Activated CD8-positive, alpha-beta T cell treated with anti-CD3 and anti-CD28 coated beads, Interleukin-2, amount 10 ng/mL, durations not matched to agents 7 days and 5 days (primary cell): ENCODE data around the gene COL6A2. TPM values are rescaled to one million over a fixed set of nuclear protein-coding genes. Genes with fewer than 3 reads are reported as not detected.

Source experiments
- ATAC-seq: fragments of 150-1000 bp; cut with Tn5 transposase; one replicate; pipeline ENCODE4 v1.10.0; 2021; ENCODE audit warnings: moderate library complexity
- CTCF ChIA-PET: fragments of 350-600 bp; sonication (Branson Sonifier 250); formaldehyde crosslinking; loops from one replicate; lab custom pipeline; 2021; ENCODE audit warnings: antibody characterized with exemption; lab: Charles Lee
- POLR2A ChIA-PET: fragments of 350-600 bp; sonication (Branson Sonifier 250); formaldehyde crosslinking; loops from one replicate; lab custom pipeline; 2021; ENCODE audit warnings: antibody characterized with exemption; lab: Charles Lee
- DNase-seq: peaks from one replicate; pipeline ENCODE4 v3.0.0-alpha.2; 2020
- H3K27ac Mint-ChIP-seq: one replicate; pipeline ENCODE4 v1.8.0; 2021; ENCODE audit warnings: mild to moderate bottlenecking, mixed read lengths
- H3K27me3 Mint-ChIP-seq: one replicate; pipeline ENCODE4 v1.8.0; 2021; ENCODE audit warnings: low read depth, mixed read lengths
- H3K36me3 Mint-ChIP-seq: one replicate; pipeline ENCODE4 v1.8.0; 2021; ENCODE audit warnings: low read depth, mixed read lengths
- H3K4me1 Mint-ChIP-seq: one replicate; pipeline ENCODE4 v1.8.0; 2021; ENCODE audit warnings: low read depth, mixed read lengths
- H3K4me3 Mint-ChIP-seq: one replicate; pipeline ENCODE4 v1.8.0; 2021; ENCODE audit warnings: mild to moderate bottlenecking, mixed read lengths
- H3K9me3 Mint-ChIP-seq: one replicate; pipeline ENCODE4 v1.8.0; 2022; ENCODE audit warnings: mixed read lengths; ENCODE audit not compliant: insufficient read depth
- total RNA-seq, 2 experiments: library from RNA; stranded (reverse); gene quantifications; one replicate each; pipeline ENCODE4 v1.2.3, GENCODE V29; 2021

COL6A2 gene
- total RNA-seq, 2 experiments from 2014 or later = 6.0 to 7.2 TPM

DNA sequence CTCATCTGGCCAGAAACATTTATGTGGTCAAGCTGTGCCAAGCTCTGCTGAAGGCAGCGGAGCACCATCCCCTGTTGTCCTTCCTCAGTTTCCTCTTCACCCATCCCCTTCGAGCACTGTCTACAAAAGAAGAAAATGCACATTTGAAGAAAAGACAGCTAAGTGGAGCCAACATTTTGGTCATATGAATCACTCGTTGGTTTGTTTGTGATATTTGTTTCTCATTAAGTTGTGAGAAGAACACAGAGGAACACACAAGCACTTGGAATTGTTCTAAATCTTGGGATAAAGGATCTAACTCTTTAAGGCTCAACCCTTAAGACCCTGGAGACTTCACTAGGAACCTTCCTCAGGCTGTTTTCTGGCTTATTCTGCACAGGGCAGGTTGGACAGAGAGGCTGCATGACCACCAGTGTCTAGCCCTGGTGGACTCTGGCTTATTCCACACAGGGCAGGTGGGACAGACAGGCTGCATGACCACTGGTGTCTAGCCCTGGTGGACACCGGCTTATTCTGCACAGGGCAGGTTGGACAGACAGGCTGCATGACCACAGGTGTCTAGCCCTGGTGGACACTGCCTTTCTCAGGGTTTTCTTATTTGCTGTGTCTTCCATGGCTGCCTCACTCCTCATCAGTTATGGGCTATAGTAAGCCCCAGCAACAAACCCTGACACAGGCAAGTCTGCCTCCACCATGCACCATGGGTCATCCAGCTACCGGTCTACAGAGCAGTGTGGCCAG lies 35.3 kb upstream of the COL6A2 start:
- no peaks in the 10 kb centered on the region for H3K9me3 Mint-ChIP-seq
- H3K4me3 Mint-ChIP-seq = no peak overlapping the region
- H3K27ac Mint-ChIP-seq = no peak overlapping the region
- ChIA-PET POLR2A (no interaction called here), CTCF (interaction anchor here (1.1 kb wide), 1 partner anchor 93 kb away, joined by 3 read pairs; no protein-coding TSS in a partner anchor)
- DNase-seq (no peak), ATAC-seq (no peak)
- H3K27me3 Mint-ChIP-seq = peaks cover 12% of the 10 kb centered on the region
- peaks cover 53% of the 10 kb centered on the region for H3K4me1 Mint-ChIP-seq
- H3K36me3 Mint-ChIP-seq = peaks cover 1% of the 10 kb centered on the region

DNA sequence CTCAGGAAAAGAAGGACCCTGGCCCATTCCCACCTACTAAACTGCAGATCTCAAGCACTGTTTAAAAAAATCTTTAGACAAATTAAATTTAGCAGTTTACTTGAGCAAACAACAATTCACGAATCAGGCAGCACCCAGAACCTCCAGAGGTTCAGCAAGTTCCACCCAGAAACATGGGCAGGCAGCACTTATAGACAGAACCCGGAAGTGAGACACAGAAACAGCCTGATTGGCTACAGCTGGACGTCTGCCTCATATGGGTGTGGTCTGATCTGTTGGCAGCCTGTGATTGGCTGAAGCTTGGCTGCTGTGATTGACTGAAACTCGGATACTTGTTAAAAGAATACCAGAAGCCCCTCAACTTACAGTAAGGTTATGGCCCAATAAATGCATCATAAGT lies 34.7 kb upstream of the COL6A2 start:
- ChIA-PET POLR2A (no interaction called here), CTCF (no interaction called here)
- H3K27me3 Mint-ChIP-seq = peaks cover 12% of the 10 kb centered on the region
- no peak overlapping the region for H3K27ac Mint-ChIP-seq
- no peak for ATAC-seq
- no peaks in the 10 kb centered on the region for H3K9me3 Mint-ChIP-seq
- no peak overlapping the region for H3K4me3 Mint-ChIP-seq
- H3K36me3 Mint-ChIP-seq = peaks cover 1% of the 10 kb centered on the region
- DNase-seq = no peak
- H3K4me1 Mint-ChIP-seq = peaks cover 47% of the 10 kb centered on the region

GRCh38 chr21:46063734-46064680 lies 33.9 kb upstream of the COL6A2 start:
- Mint-ChIP-seq H3K4me1 (peaks cover 41% of the 10 kb centered on the region), H3K27ac (no peak overlapping the region), H3K27me3 (peaks cover 7% of the 10 kb centered on the region), H3K36me3 (peaks cover 1% of the 10 kb centered on the region), H3K9me3 (no peaks in the 10 kb centered on the region), H3K4me3 (no peak overlapping the region)
- ChIA-PET POLR2A (no interaction called here), CTCF (no interaction called here)
- ATAC-seq = no peak
- no peak for DNase-seq

DNA sequence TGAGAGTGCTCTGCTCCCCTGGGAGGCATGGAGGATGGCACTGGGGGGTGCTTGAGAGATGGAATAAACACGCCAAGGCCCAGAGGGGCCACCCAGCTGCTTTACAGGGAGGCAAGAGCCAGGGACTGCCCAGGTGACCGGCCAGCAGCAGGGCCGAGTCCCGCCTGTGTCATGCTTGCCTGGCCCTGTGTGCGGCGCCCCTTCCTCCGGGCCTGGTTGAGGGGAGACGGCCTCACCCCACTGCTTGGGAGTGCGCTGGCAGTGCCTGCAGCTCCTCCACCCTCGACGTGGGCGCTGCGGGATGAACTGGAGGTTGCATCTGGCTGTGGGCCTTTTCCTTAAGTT lies 33.1 kb upstream of the COL6A2 start:
- Mint-ChIP-seq H3K27me3 (peaks cover 7% of the 10 kb centered on the region), H3K36me3 (no peaks in the 10 kb centered on the region), H3K4me1 (peaks cover 41% of the 10 kb centered on the region), H3K27ac (no peak overlapping the region), H3K4me3 (no peak overlapping the region), H3K9me3 (no peaks in the 10 kb centered on the region)
- CTCF ChIA-PET = interaction anchor here (1.0 kb wide), 1 partner anchor 91 kb away, joined by 6 read pairs; no protein-coding TSS in a partner anchor
- POLR2A ChIA-PET = no interaction called here
- ATAC-seq (no peak), DNase-seq (no peak)

GRCh38 chr21:46065215-46065913 lies 32.5 kb upstream of the COL6A2 start:
- Mint-ChIP-seq H3K4me1 (peaks cover 37% of the 10 kb centered on the region), H3K27ac (peak overlapping the region; percentile 84)

GRCh38 chr21:46065914-46066551 lies 31.9 kb upstream of the COL6A2 start:
- ATAC-seq (no peak), DNase-seq (no peak)
- peak overlapping the region; percentile 22 for H3K4me3 Mint-ChIP-seq
- ChIA-PET POLR2A (no interaction called here), CTCF (interaction anchor here (1.0 kb wide), 1 partner anchor 92 kb away, joined by 6 read pairs; no protein-coding TSS in a partner anchor)
- no peaks in the 10 kb centered on the region for H3K36me3 Mint-ChIP-seq
- no peaks in the 10 kb centered on the region for H3K9me3 Mint-ChIP-seq
- peaks cover 30% of the 10 kb centered on the region for H3K4me1 Mint-ChIP-seq
- peak overlapping the region; percentile 84 for H3K27ac Mint-ChIP-seq
- peaks cover 7% of the 10 kb centered on the region for H3K27me3 Mint-ChIP-seq

More at GRCh38 chr21:46065215-46065913, 32.5 kb upstream of the COL6A2 start:
- CTCF ChIA-PET = interaction anchor here (1.0 kb wide), 1 partner anchor 92 kb away, joined by 6 read pairs; no protein-coding TSS in a partner anchor
- no peaks in the 10 kb centered on the region for H3K36me3 Mint-ChIP-seq
- no peaks in the 10 kb centered on the region for H3K9me3 Mint-ChIP-seq
- POLR2A ChIA-PET = no interaction called here
- peak overlapping the region; percentile 22 for H3K4me3 Mint-ChIP-seq
- no peak for DNase-seq
- H3K27me3 Mint-ChIP-seq = peaks cover 7% of the 10 kb centered on the region
- ATAC-seq = peak; percentile 62

DNA sequence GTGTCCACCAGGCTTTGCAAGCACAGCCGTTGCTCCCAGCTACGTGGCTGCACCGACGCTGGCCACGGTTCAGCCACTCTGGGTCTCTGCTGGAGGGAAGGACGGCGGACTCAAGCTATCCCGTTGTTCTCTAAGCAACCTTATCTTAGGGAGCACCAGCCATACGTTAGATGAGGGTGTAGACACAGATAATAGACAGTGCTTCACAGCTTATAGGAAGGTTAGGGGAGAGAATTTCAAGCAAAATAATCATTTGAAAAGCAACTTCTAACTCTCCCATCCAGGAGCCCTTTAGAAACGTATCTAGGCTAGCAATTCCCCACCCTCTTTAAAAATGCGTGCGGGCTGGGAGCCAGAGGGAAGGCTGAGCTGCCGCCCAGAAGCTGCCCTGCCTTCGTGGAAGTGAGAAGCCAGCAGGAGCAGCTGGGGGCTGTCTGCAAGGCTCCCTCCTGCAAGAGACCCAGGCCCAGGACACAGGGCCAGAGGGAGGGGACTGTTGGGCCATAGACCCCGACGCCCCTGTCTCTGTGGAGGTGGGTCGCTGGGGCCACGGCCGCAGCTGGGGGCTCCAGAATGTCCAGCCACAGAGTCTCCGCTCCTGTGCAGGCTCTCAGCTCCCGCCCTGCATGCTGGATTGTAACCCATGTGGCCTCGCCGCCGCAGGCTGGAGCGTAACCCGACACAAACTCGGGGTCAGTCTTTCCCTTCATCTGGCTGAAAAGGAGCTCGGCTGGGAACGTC lies 31.2 kb upstream of the COL6A2 start:
- CTCF ChIA-PET = no interaction called here
- H3K27ac Mint-ChIP-seq = no peak overlapping the region
- H3K36me3 Mint-ChIP-seq = no peaks in the 10 kb centered on the region
- H3K4me3 Mint-ChIP-seq = no peak overlapping the region
- POLR2A ChIA-PET = interaction anchor here (0.7 kb wide), 1 partner anchor 128 kb away, joined by 3 read pairs; no protein-coding TSS in a partner anchor
- peaks cover 7% of the 10 kb centered on the region for H3K27me3 Mint-ChIP-seq
- H3K4me1 Mint-ChIP-seq = peaks cover 24% of the 10 kb centered on the region
- no peak for DNase-seq
- no peak for ATAC-seq
- H3K9me3 Mint-ChIP-seq = no peaks in the 10 kb centered on the region

- Mint-ChIP-seq H3K27me3 (no peaks in the 10 kb centered on the region), H3K36me3 (no peaks in the 10 kb centered on the region), H3K9me3 (no peaks in the 10 kb centered on the region), H3K27ac (no peak overlapping the region), H3K4me3 (no peak overlapping the region), H3K4me1 (peaks cover 23% of the 10 kb centered on the region)
- DNase-seq (peak; percentile 16), ATAC-seq (no peak)
- CTCF ChIA-PET = no interaction called here
- POLR2A ChIA-PET = interaction anchor here (0.7 kb wide), 1 partner anchor 129 kb away, joined by 3 read pairs; no protein-coding TSS in a partner anchor
Observed at GRCh38 chr21:46067505-46068201, 30.3 kb upstream of the COL6A2 start.

DNA sequence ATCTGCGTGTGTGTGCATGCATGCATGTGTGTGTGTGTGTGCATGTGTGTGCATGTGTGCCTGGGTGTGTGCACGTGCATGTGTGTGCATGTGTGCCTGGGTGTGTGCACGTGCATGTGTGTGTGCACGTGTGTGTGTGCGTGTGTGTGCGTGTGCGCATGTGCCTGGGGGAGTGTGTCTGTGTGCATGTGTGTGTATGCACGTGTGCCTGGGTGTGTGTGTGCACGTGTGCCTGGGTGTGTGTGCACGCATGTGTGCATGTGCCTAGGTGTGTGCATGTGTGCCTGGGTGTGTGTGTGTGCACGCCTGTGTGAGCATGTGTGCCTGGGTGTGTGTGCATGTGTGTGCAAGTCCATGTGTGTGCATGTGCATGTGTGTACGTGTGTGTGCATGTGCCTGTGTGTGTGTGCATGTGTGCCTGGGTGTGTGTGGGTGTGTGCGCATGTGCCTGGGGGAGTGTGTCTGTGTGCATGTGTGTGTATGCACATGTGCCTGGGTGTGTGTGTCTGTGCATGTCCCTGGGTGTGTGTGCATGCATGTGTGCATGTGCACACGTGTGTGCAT lies 29.3 kb upstream of the COL6A2 start:
- H3K27ac Mint-ChIP-seq = no peak overlapping the region
- ChIA-PET CTCF (no interaction called here), POLR2A (no interaction called here)
- DNase-seq = no peak
- H3K4me1 Mint-ChIP-seq = peaks cover 23% of the 10 kb centered on the region
- no peak overlapping the region for H3K4me3 Mint-ChIP-seq
- no peak for ATAC-seq
- H3K27me3 Mint-ChIP-seq = no peaks in the 10 kb centered on the region
- H3K9me3 Mint-ChIP-seq = no peaks in the 10 kb centered on the region
- no peaks in the 10 kb centered on the region for H3K36me3 Mint-ChIP-seq

GRCh38 chr21:46069166-46069565 lies 28.7 kb upstream of the COL6A2 start:
- POLR2A ChIA-PET = no interaction called here
- Mint-ChIP-seq H3K4me3 (no peak overlapping the region), H3K4me1 (peaks cover 21% of the 10 kb centered on the region), H3K27ac (no peak overlapping the region), H3K27me3 (no peaks in the 10 kb centered on the region), H3K9me3 (no peaks in the 10 kb centered on the region), H3K36me3 (no peaks in the 10 kb centered on the region)
- ATAC-seq (no peak), DNase-seq (no peak)
- CTCF ChIA-PET = no interaction called here
